B cell (primary cell): ENCODE measurements around the gene EHD4.

Experiments
- CTCF ChIP-seq: fragments of 200-600 bp; IDR thresholded peaks from one replicate; pipeline ENCODE4 v1.8.0; 2022; ENCODE audit warnings: antibody characterized with exemption, mild to moderate bottlenecking
- EZH2 ChIP-seq: IDR thresholded peaks from 2 replicates; pipeline ENCODE4 v1.6.1; 2012; ENCODE audit warnings: borderline replicate concordance, low read depth, mild to moderate bottlenecking, moderate library complexity, low read length; ENCODE audit not compliant: insufficient read depth, poor library complexity, severe bottlenecking

- TF ChIP-seq CTCF (no peak), EZH2 (no peak)
Measured at GRCh38 chr15:41849204-41849603, 123.2 kb downstream of the EHD4 start.
